HCT116 (cell line): ENCODE results near the gene C5AR1.

Source experiments
- ATF3 ChIP-seq: IDR thresholded peaks from 2 replicates; pipeline ENCODE4 v1.6.1; 2012
- CEBPB ChIP-seq: IDR thresholded peaks from 2 replicates; pipeline ENCODE4 v1.6.1; 2012; ENCODE audit warnings: low read depth
- CTCF ChIP-seq, 3 experiments: fragments of 200-600 bp in 1 of 3; sonication (generic) in 1 of 3; IDR thresholded peaks in 2 of 3; conservative IDR thresholded peaks in 1 of 3; 2 replicates each; pipeline ENCODE4 v1.5.1; 2012 to 2017; ENCODE audit warnings: low read depth in 2 of 3, low read length in 2 of 3, antibody characterized with exemption in 1 of 3, borderline replicate concordance in 1 of 3, control low read depth in 1 of 3, mild to moderate bottlenecking in 1 of 3, mixed read lengths in 1 of 3, mixed run types in 1 of 3, moderate library complexity in 1 of 3; ENCODE audit not compliant: insufficient read depth in 1 of 3
- EGR1 ChIP-seq: IDR thresholded peaks from 2 replicates; pipeline ENCODE4 v1.6.1; 2012; ENCODE audit warnings: low read depth
- POLR2A ChIP-seq: IDR thresholded peaks from 2 replicates; pipeline ENCODE4 v1.7.0; 2011; ENCODE audit warnings: borderline replicate concordance; ENCODE audit not compliant: insufficient read depth, insufficient read length; ENCODE audit errors: extremely low read depth
- REST ChIP-seq: IDR thresholded peaks from 2 replicates; pipeline ENCODE4 v1.6.1; 2012; ENCODE audit warnings: low read depth
- SIN3A ChIP-seq: IDR thresholded peaks from 2 replicates; pipeline ENCODE4 v1.6.1; 2012; ENCODE audit warnings: low read depth
- TCF7L2 ChIP-seq: IDR thresholded peaks from 2 replicates; pipeline ENCODE4 v1.7.0; 2011; ENCODE audit warnings: borderline replicate concordance, inconsistent platforms; ENCODE audit not compliant: insufficient read depth, insufficient read length; ENCODE audit errors: extremely low read depth

GRCh38 chr19:47348819-47349795 is 39.4 kb downstream of the C5AR1 start, which contains the start of gene DHX34:
- TF ChIP-seq CTCF (IDR thresholded peaks at IDR 0.05 in 2 of 3, conservative IDR thresholded peaks at IDR 0.05 in 1 of 3; ENCODE audit: borderline replicate concordance in 1 of 3, insufficient read depth in 1 of 3, low read depth in 2 of 3, low read length in 2 of 3) (peak; percentile 69 to 98 (median 97)), POLR2A (peak; percentile 74), REST (no peak), ATF3 (no peak), SIN3A (peak; percentile 78), EGR1 (no peak), CEBPB (no peak), TCF7L2 (no peak)
